Islet precursor cell (in vitro differentiated cells): Measurements from ENCODE around the gene AFAP1.

Experiments
- DNase-seq: peaks from one replicate; pipeline ENCODE4 v3.0.0-alpha.2; 2018

AFAP1 gene

GRCh38 chr4:7939377-7940108, at the start of gene AFAP1:
AFAP1 (minus strand) TSS chr4:7939861; CDS start chr4:7872078, 67,783 bp downstream.
- DNase-seq = peak; percentile 93

GRCh38 chr4:7988437-7988836, 48.8 kb upstream of the AFAP1 start:
- no peak for DNase-seq

GRCh38 chr4:7987148-7987989, 47.7 kb upstream of the AFAP1 start:
- DNase-seq = peak; percentile 87

GRCh38 chr4:7985891-7986441, 46.3 kb upstream of the AFAP1 start:
- DNase-seq = no peak

- DNase-seq = no peak
Observed at GRCh38 chr4:7985072-7985471, 45.4 kb upstream of the AFAP1 start.

GRCh38 chr4:7984286-7984925, 44.7 kb upstream of the AFAP1 start:
- no peak for DNase-seq

- no peak for DNase-seq
Observed at GRCh38 chr4:7983296-7983695, 43.6 kb upstream of the AFAP1 start.

GRCh38 chr4:7981738-7982394, 42.2 kb upstream of the AFAP1 start:
- DNase-seq = no peak

- DNase-seq = no peak
Observed at GRCh38 chr4:7980036-7980435, 40.4 kb upstream of the AFAP1 start.

GRCh38 chr4:7979652-7979968, 39.9 kb upstream of the AFAP1 start:
- DNase-seq = peak; percentile 59

- peak; percentile 65 for DNase-seq
Observed at GRCh38 chr4:7978907-7979651, 39.4 kb upstream of the AFAP1 start.

- peak; percentile 94 for DNase-seq
Observed at GRCh38 chr4:7978489-7978888, 38.8 kb upstream of the AFAP1 start.

GRCh38 chr4:7976634-7977033, 37.0 kb upstream of the AFAP1 start:
- no peak for DNase-seq

GRCh38 chr4:7976025-7976424, 36.4 kb upstream of the AFAP1 start:
- no peak for DNase-seq

- DNase-seq = no peak
Observed at GRCh38 chr4:7974425-7974824, 34.8 kb upstream of the AFAP1 start.

- DNase-seq = peak; percentile 91
Observed at GRCh38 chr4:7973545-7973981, 33.9 kb upstream of the AFAP1 start.

GRCh38 chr4:7971881-7972500, 32.3 kb upstream of the AFAP1 start:
- DNase-seq = peak; percentile 93

- DNase-seq = peak; percentile 54
Observed at GRCh38 chr4:7971159-7971631, 31.5 kb upstream of the AFAP1 start.

GRCh38 chr4:7970361-7970946, 30.8 kb upstream of the AFAP1 start:
- no peak for DNase-seq

GRCh38 chr4:7968262-7968896, 28.7 kb upstream of the AFAP1 start:
- DNase-seq = no peak
